Nephron progenitor cell (in vitro differentiated cells): Measurements from ENCODE around the gene KLB.

Source experiments
- DNase-seq: peaks from one replicate; pipeline ENCODE4 v3.0.0; 2021
- H3K27ac Mint-ChIP-seq: 2 replicates; pipeline ENCODE4 v1.8.0; 2021; ENCODE audit warnings: mild to moderate bottlenecking, moderate library complexity, mixed read lengths
- H3K27me3 Mint-ChIP-seq: 2 replicates; pipeline ENCODE4 v1.8.0; 2021; ENCODE audit warnings: mild to moderate bottlenecking, low read depth, mixed read lengths; ENCODE audit not compliant: poor library complexity
- H3K36me3 Mint-ChIP-seq: 2 replicates; pipeline ENCODE4 v1.8.0; 2021; ENCODE audit warnings: low read depth, mixed read lengths
- H3K4me1 Mint-ChIP-seq: 2 replicates; pipeline ENCODE4 v1.8.0; 2021; ENCODE audit warnings: mixed read lengths
- H3K4me3 Mint-ChIP-seq: 2 replicates; pipeline ENCODE4 v1.8.0; 2021; ENCODE audit warnings: mild to moderate bottlenecking, moderate library complexity, mixed read lengths
- H3K9me3 Mint-ChIP-seq: 2 replicates; pipeline ENCODE4 v1.8.0; 2021; ENCODE audit warnings: mild to moderate bottlenecking, moderate library complexity, mixed read lengths
- CTCF ChIP-seq: fragments of 200-600 bp; sonication (generic); IDR thresholded peaks from 2 replicates; pipeline ENCODE4 v1.5.0; 2021; ENCODE audit warnings: antibody characterized with exemption

KLB gene

GRCh38 chr4:39466747-39467146 lies 60.0 kb downstream of the KLB start:
- Mint-ChIP-seq H3K4me3 (no peak overlapping the region), H3K4me1 (peaks cover 10% of the 10 kb centered on the region), H3K9me3 (no peaks in the 10 kb centered on the region), H3K36me3 (peaks cover 30% of the 10 kb centered on the region), H3K27ac (no peak overlapping the region), H3K27me3 (peaks cover 4% of the 10 kb centered on the region)
- DNase-seq, result no peak
- TF ChIP-seq CTCF, result no peak

- no peak overlapping the region for H3K4me3 Mint-ChIP-seq
- DNase-seq, result no peak
- H3K4me1 Mint-ChIP-seq, result peaks cover 10% of the 10 kb centered on the region
- H3K27ac Mint-ChIP-seq, result no peak overlapping the region
- H3K36me3 Mint-ChIP-seq, result peaks cover 30% of the 10 kb centered on the region
- H3K9me3 Mint-ChIP-seq, result no peaks in the 10 kb centered on the region
- H3K27me3 Mint-ChIP-seq, result peaks cover 4% of the 10 kb centered on the region
- no peak for TF ChIP-seq CTCF
Measured at GRCh38 chr4:39467464-39467863, 60.7 kb downstream of the KLB start.

- Mint-ChIP-seq H3K9me3 (no peaks in the 10 kb centered on the region), H3K27ac (peak overlapping the region; percentile 42), H3K4me1 (peaks cover 10% of the 10 kb centered on the region), H3K36me3 (peaks cover 23% of the 10 kb centered on the region), H3K27me3 (peaks cover 4% of the 10 kb centered on the region), H3K4me3 (no peak overlapping the region)
- DNase-seq, result peak; percentile 41
- peak; percentile 89 for TF ChIP-seq CTCF
Measured at GRCh38 chr4:39469429-39470077, 62.8 kb downstream of the KLB start.

GRCh38 chr4:39470402-39470801 lies 63.7 kb downstream of the KLB start:
- Mint-ChIP-seq H3K36me3 (peaks cover 17% of the 10 kb centered on the region), H3K27ac (no peak overlapping the region), H3K27me3 (peaks cover 4% of the 10 kb centered on the region), H3K9me3 (no peaks in the 10 kb centered on the region), H3K4me1 (peaks cover 10% of the 10 kb centered on the region), H3K4me3 (no peak overlapping the region)
- TF ChIP-seq CTCF, result no peak
- no peak for DNase-seq

- Mint-ChIP-seq H3K36me3 (peaks cover 31% of the 10 kb centered on the region), H3K4me3 (no peak overlapping the region)
- no peak for TF ChIP-seq CTCF
Measured at GRCh38 chr4:39472396-39472795, 65.7 kb downstream of the KLB start.

GRCh38 chr4:39476187-39476895 lies 69.6 kb downstream of the KLB start:
- no peak for TF ChIP-seq CTCF
- Mint-ChIP-seq H3K27ac (no peak overlapping the region), H3K4me3 (no peak overlapping the region), H3K9me3 (no peaks in the 10 kb centered on the region), H3K36me3 (peaks cover 20% of the 10 kb centered on the region), H3K4me1 (no peaks in the 10 kb centered on the region), H3K27me3 (no peaks in the 10 kb centered on the region)
- no peak for DNase-seq

More at GRCh38 chr4:39472396-39472795, 65.7 kb downstream of the KLB start:
- Mint-ChIP-seq H3K9me3 (no peaks in the 10 kb centered on the region), H3K4me1 (peaks cover 10% of the 10 kb centered on the region), H3K27me3 (no peaks in the 10 kb centered on the region), H3K27ac (no peak overlapping the region)
- DNase-seq, result no peak
